PC-3 (cell line): ENCODE results near the gene NTN1. TPM values are rescaled to one million over a fixed set of nuclear protein-coding genes. Genes with fewer than 3 reads are reported as not detected.

Experiments used
- ATAC-seq: fragments of 200-7000 bp; cut with Tn5 transposase; 2 replicates; pipeline ENCODE4 v1.9.1; 2020; ENCODE audit warnings: mild to moderate bottlenecking, moderate library complexity
- BruUV-seq: library from RNA; stranded (reverse); fragments of 400-500 nt; replicated peaks from 2 replicates; lab custom pipeline; 2021; lab: Mats Ljungman, UMichigan
- CTCF ChIA-PET: fragments of 300-600 bp; sonication (Branson Sonifier 250); formaldehyde crosslinking; loops from one replicate; lab custom pipeline; 2022; ENCODE audit warnings: antibody characterized with exemption; lab: Charles Lee
- POLR2A ChIA-PET: fragments of 300-600 bp; sonication (Branson Sonifier 250); formaldehyde crosslinking; loops from one replicate; lab custom pipeline; 2022; ENCODE audit warnings: antibody characterized with exemption; ENCODE audit not compliant: unreplicated experiment; lab: Charles Lee
- DNase-seq: peaks from one replicate; pipeline ENCODE4 v3.0.0-alpha.2; 2015
- H2AFZ ChIP-seq: fragments of 300-600 bp; sonication (generic); 2 replicates; pipeline ENCODE4 v1.6.0; 2016; ENCODE audit warnings: antibody characterized with exemption, low read length
- H3F3A ChIP-seq: fragments of 300-600 bp; sonication (generic); one replicate; pipeline ENCODE4 v1.6.0; 2017; ENCODE audit warnings: antibody characterized with exemption, low read length, control low read depth, mild to moderate bottlenecking; ENCODE audit not compliant: unreplicated experiment
- H3K27ac ChIP-seq: fragments of 300-600 bp; sonication (generic); 2 replicates; pipeline ENCODE4 v1.5.1; 2016; ENCODE audit warnings: mild to moderate bottlenecking, low read length
- H3K27me3 ChIP-seq: fragments of 300-600 bp; sonication (generic); 2 replicates; pipeline ENCODE4 v1.6.1; 2016; ENCODE audit warnings: low read length, mixed read lengths
- H3K36me3 ChIP-seq: fragments of 300-600 bp; sonication (generic); 2 replicates; pipeline ENCODE4 v1.6.1; 2016; ENCODE audit warnings: low read depth, mixed run types, low read length, mixed read lengths
- H3K4me1 ChIP-seq: fragments of 300-600 bp; sonication (generic); 2 replicates; pipeline ENCODE4 v1.5.1; 2016; ENCODE audit warnings: low read length; ENCODE audit not compliant: insufficient read depth
- H3K4me2 ChIP-seq: fragments of 300-600 bp; sonication (generic); 2 replicates; pipeline ENCODE4 v1.6.0; 2016; ENCODE audit warnings: low read length
- H3K4me3 ChIP-seq: fragments of 300-600 bp; sonication (generic); 2 replicates; pipeline ENCODE4 v1.5.1; 2016; ENCODE audit warnings: mild to moderate bottlenecking, low read length, mixed read lengths
- H3K79me2 ChIP-seq: fragments of 300-600 bp; sonication (generic); 2 replicates; pipeline ENCODE4 v1.6.1; 2017; ENCODE audit warnings: low read length, mixed read lengths
- H3K9ac ChIP-seq: fragments of 300-600 bp; sonication (generic); 2 replicates; pipeline ENCODE4 v1.6.0; 2016; ENCODE audit warnings: mild to moderate bottlenecking, low read length
- H3K9me2 ChIP-seq: fragments of 300-600 bp; sonication (generic); replicated peaks from 2 replicates; pipeline ENCODE4 v1.6.1; 2016; ENCODE audit warnings: mixed run types, low read length, mixed read lengths
- H3K9me3 ChIP-seq: fragments of 300-600 bp; sonication (generic); 2 replicates; pipeline ENCODE4 v1.6.1; 2016; ENCODE audit warnings: low read length, mixed read lengths
- H4K20me1 ChIP-seq: fragments of 300-600 bp; sonication (generic); 2 replicates; pipeline ENCODE4 v1.6.1; 2016; ENCODE audit warnings: low read length, mixed read lengths
- EZH2 ChIP-seq: fragments of 300-600 bp; sonication (generic); IDR thresholded peaks from one replicate; pipeline ENCODE4 v1.6.1; 2017; ENCODE audit warnings: antibody characterized with exemption, mild to moderate bottlenecking, low read length; ENCODE audit not compliant: unreplicated experiment
- EZH2phosphoT487 ChIP-seq: fragments of 300-600 bp; sonication (generic); IDR thresholded peaks from 2 replicates; pipeline ENCODE4 v1.6.1; 2018; ENCODE audit warnings: mild to moderate bottlenecking, antibody characterized with exemption, low read length, borderline replicate concordance
- intact Hi-C: fragments of 100-400 bp; cut with micrococcal nuclease; formaldehyde crosslinking; loops from 2 replicates; pipeline ENCODE4 v1.9.0; 2023
- total RNA-seq: library from RNA; depleted of rRNA; stranded (reverse); fragments of >200 nt; gene quantifications from 2 replicates; pipeline ENCODE4 v1.2.3, GENCODE V29; 2014
- TF ChIP-seq, protein P1 (sequence below): fragments of 300-600 bp; sonication (generic); conservative IDR thresholded peaks from 2 replicates; pipeline ENCODE4 v1.5.1; 2017; ENCODE audit warnings: antibody characterized with exemption, low read depth, mild to moderate bottlenecking, low read length

Gene NTN1
- total RNA-seq, 1 experiment from 2014 or later, result 0.22 TPM

- no peak overlapping the region for H3K27ac ChIP-seq
- H3K79me2 ChIP-seq, result no peaks in the 10 kb centered on the region
- no peak overlapping the region for H3K4me2 ChIP-seq
- H3K4me1 ChIP-seq, result no peaks in the 10 kb centered on the region
- intact Hi-C loops, result no loop called here
- BruUV-seq, result no TSS peak
- no peak for ATAC-seq
- ChIA-PET POLR2A (no interaction called here), CTCF (no interaction called here)
- H2AFZ ChIP-seq, result no peak overlapping the region
- no peaks in the 10 kb centered on the region for H3F3A ChIP-seq
- no peak overlapping the region for H3K9ac ChIP-seq
- H4K20me1 ChIP-seq, result no peaks in the 10 kb centered on the region
- no peaks in the 10 kb centered on the region for H3K36me3 ChIP-seq
- no peak overlapping the region for H3K4me3 ChIP-seq
- TF ChIP-seq EZH2phosphoT487, result no peak
- TF ChIP-seq, protein P1, sequence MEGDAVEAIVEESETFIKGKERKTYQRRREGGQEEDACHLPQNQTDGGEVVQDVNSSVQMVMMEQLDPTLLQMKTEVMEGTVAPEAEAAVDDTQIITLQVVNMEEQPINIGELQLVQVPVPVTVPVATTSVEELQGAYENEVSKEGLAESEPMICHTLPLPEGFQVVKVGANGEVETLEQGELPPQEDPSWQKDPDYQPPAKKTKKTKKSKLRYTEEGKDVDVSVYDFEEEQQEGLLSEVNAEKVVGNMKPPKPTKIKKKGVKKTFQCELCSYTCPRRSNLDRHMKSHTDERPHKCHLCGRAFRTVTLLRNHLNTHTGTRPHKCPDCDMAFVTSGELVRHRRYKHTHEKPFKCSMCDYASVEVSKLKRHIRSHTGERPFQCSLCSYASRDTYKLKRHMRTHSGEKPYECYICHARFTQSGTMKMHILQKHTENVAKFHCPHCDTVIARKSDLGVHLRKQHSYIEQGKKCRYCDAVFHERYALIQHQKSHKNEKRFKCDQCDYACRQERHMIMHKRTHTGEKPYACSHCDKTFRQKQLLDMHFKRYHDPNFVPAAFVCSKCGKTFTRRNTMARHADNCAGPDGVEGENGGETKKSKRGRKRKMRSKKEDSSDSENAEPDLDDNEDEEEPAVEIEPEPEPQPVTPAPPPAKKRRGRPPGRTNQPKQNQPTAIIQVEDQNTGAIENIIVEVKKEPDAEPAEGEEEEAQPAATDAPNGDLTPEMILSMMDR, result no peak
- TF ChIP-seq EZH2, result no peak
- no peak for DNase-seq
- no peaks in the 10 kb centered on the region for H3K9me2 ChIP-seq
- H3K9me3 ChIP-seq, result no peaks in the 10 kb centered on the region
- H3K27me3 ChIP-seq, result peaks cover 41% of the 10 kb centered on the region
These were observed 160.3 kb downstream of the NTN1 start for GRCh38 chr17:9181640-9182039.

DNA sequence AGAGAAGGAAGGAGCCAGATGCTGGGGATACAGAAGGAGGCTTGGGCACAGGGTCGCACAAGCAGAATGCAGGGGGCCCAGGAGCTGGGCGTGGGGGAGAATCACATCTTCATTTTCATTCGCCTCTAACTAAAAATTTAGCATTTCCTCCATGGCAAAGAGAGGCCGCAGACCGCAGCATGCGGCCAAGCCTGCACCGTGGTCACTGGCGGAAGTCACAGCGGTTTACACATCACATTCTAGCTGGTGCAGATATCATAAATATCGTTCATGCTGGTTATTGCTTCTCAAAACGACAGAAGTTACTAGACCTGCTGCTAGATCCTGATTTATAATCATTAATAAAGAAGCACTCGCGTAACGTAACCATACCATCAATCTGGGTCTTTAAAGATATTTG is 162.0 kb downstream of the NTN1 start:
- TF ChIP-seq, protein P1, result no peak
- TF ChIP-seq EZH2 (no peak), EZH2phosphoT487 (no peak)
- H3K9ac ChIP-seq, result no peak overlapping the region
- BruUV-seq, result no TSS peak
- H3K36me3 ChIP-seq, result no peaks in the 10 kb centered on the region
- no peaks in the 10 kb centered on the region for H4K20me1 ChIP-seq
- no peaks in the 10 kb centered on the region for H3F3A ChIP-seq
- ChIA-PET CTCF (no interaction called here), POLR2A (no interaction called here)
- H3K4me3 ChIP-seq, result no peak overlapping the region
- H2AFZ ChIP-seq, result no peak overlapping the region
- H3K4me1 ChIP-seq, result no peaks in the 10 kb centered on the region
- intact Hi-C loops, result no loop called here
- no peak overlapping the region for H3K4me2 ChIP-seq
- no peaks in the 10 kb centered on the region for H3K79me2 ChIP-seq
- no peaks in the 10 kb centered on the region for H3K9me2 ChIP-seq
- no peak for DNase-seq
- H3K9me3 ChIP-seq, result no peaks in the 10 kb centered on the region
- no peak for ATAC-seq
- H3K27me3 ChIP-seq, result peaks cover 41% of the 10 kb centered on the region
- no peak overlapping the region for H3K27ac ChIP-seq

DNA sequence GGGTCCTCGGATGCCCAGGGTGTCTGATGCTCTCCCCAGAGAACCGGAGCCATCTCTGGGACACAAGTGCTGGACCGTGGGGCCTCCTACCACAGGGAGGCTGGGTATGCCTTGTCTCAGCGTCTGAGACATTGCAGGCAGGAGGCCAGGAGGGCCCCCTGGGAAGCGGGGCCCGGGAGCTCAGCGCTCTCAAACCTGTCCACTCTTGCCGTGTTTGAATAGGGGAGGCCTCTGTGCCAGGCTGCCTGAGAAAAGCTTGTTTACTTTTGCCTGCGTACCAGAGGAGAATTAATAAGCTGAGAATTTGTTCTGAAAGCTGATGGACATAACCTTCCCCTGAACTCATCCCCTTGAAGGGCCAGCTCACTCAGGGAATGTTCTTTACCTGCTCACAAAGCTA is 163.8 kb downstream of the NTN1 start:
- no peak for DNase-seq
- Histone ChIP-seq H4K20me1 (no peaks in the 10 kb centered on the region), H3K9me2 (no peaks in the 10 kb centered on the region), H2AFZ (no peak overlapping the region), H3F3A (no peaks in the 10 kb centered on the region), H3K79me2 (no peaks in the 10 kb centered on the region), H3K4me2 (no peak overlapping the region), H3K4me3 (no peak overlapping the region), H3K36me3 (no peaks in the 10 kb centered on the region), H3K9me3 (no peaks in the 10 kb centered on the region), H3K9ac (no peak overlapping the region), H3K27me3 (peaks cover 41% of the 10 kb centered on the region), H3K4me1 (no peaks in the 10 kb centered on the region), H3K27ac (no peak overlapping the region)
- intact Hi-C loops, result no loop called here
- POLR2A ChIA-PET, result no interaction called here
- TF ChIP-seq EZH2 (no peak), EZH2phosphoT487 (no peak)
- TF ChIP-seq, protein P1, result no peak
- no TSS peak for BruUV-seq
- no peak for ATAC-seq
- CTCF ChIA-PET, result no interaction called here
